HL-60/S4 treated with phorbol 12-myristate 13-acetate at 8.2 ng/mL for 4 days and 3 days (cell line): ENCODE data around the gene NAA15.
"Not testable (repeated sequence)": the region's sequence is repeated elsewhere in the genome, so short reads cannot be mapped to it uniquely, and the experiment has no call there.

Experiments used
- in situ Hi-C: fragments of 300-500 bp; cut with MboI; formaldehyde crosslinking; loops from 2 replicates; pipeline ENCODE4 v1.15.0; 2022; ENCODE audit warnings: low sequenced_read_pairs

The NAA15 gene

GRCh38 chr4:139295942-139296299 is 5.4 kb upstream of the NAA15 start:
- in situ Hi-C loops = no loop called here

GRCh38 chr4:139297001-139297410 is 4.3 kb upstream of the NAA15 start:
- in situ Hi-C loops = no loop called here

GRCh38 chr4:139299536-139299935 is 1.8 kb upstream of the NAA15 start:
- in situ Hi-C loops = no loop called here

- in situ Hi-C loops = no loop called here
Measured at GRCh38 chr4:139300431-139301112, 733 bp upstream of the NAA15 start.

GRCh38 chr4:139301821-139302611 is 711 bp downstream of the NAA15 start, which contains the start of gene NDUFC1:
TSS of gene NDUFC1 (minus strand) at chr4:139302477. CDS start at chr4:139295798, 6,679 bp downstream.
- in situ Hi-C loops = no loop called here

GRCh38 chr4:139304920-139305319 is 3.6 kb downstream of the NAA15 start:
- in situ Hi-C loops = no loop called here

- in situ Hi-C loops = no loop called here
Measured at GRCh38 chr4:139311909-139312308, 10.6 kb downstream of the NAA15 start.

GRCh38 chr4:139312552-139313332 is 11.4 kb downstream of the NAA15 start:
- in situ Hi-C loops = no loop called here

- in situ Hi-C loops = not testable (repeated sequence)
Measured at GRCh38 chr4:139313414-139313813, 12.1 kb downstream of the NAA15 start.

GRCh38 chr4:139314047-139314800 is 12.9 kb downstream of the NAA15 start:
- in situ Hi-C loops = no loop called here

GRCh38 chr4:139315221-139315675 is 13.9 kb downstream of the NAA15 start:
- in situ Hi-C loops = no loop called here

- in situ Hi-C loops = no loop called here
Measured at GRCh38 chr4:139316733-139317132, 15.4 kb downstream of the NAA15 start.

- in situ Hi-C loops = no loop called here
Measured at GRCh38 chr4:139317635-139318034, 16.3 kb downstream of the NAA15 start.

- in situ Hi-C loops = no loop called here
Measured at GRCh38 chr4:139319571-139319970, 18.3 kb downstream of the NAA15 start.

- in situ Hi-C loops = not testable (repeated sequence)
Measured at GRCh38 chr4:139322070-139322469, 20.8 kb downstream of the NAA15 start.

GRCh38 chr4:139322541-139322940 is 21.2 kb downstream of the NAA15 start:
- in situ Hi-C loops = not testable (repeated sequence)

- in situ Hi-C loops = no loop called here
Measured at GRCh38 chr4:139324620-139325019, 23.3 kb downstream of the NAA15 start.

- in situ Hi-C loops = no loop called here
Measured at GRCh38 chr4:139329665-139330200, 28.4 kb downstream of the NAA15 start.

GRCh38 chr4:139330283-139330682 is 29.0 kb downstream of the NAA15 start:
- in situ Hi-C loops = no loop called here

- in situ Hi-C loops = no loop called here
Measured at GRCh38 chr4:139331185-139331584, 29.9 kb downstream of the NAA15 start.
